GM12878 (cell line): ENCODE results near the gene MAP3K5. TPM values are rescaled to one million over a fixed set of nuclear protein-coding genes. Genes with fewer than 3 reads are reported as not detected.

ENCODE experiments used
- ATAC-seq: fragments of 200-7000 bp; cut with Tn5 transposase; 3 replicates; pipeline ENCODE4 v1.9.1; 2020; ENCODE audit warnings: mild to moderate bottlenecking, moderate library complexity
- BruUV-seq: library from RNA; stranded (reverse); fragments of 400-500 nt; replicated peaks from 2 replicates; lab custom pipeline; 2021; lab: Mats Ljungman, UMichigan
- CTCF ChIA-PET: fragments of 300-600 bp; sonication (Branson Sonifier 250); formaldehyde crosslinking; extraction: SDS; loops from one replicate; lab custom pipeline; 2021; ENCODE audit warnings: inconsistent platforms; lab: Yijun Ruan, JAX
- POLR2A ChIA-PET: fragments of 350-600 bp; formaldehyde crosslinking; extraction: SDS; loops from one replicate; lab custom pipeline; 2021; ENCODE audit warnings: inconsistent platforms; lab: Charles Lee
- RAD21 ChIA-PET: fragments of 300-600 bp; sonication (Branson Sonifier 250); formaldehyde crosslinking; loops from one replicate; lab custom pipeline; 2023; ENCODE audit warnings: antibody characterized with exemption; ENCODE audit not compliant: unreplicated experiment; lab: Charles Lee
- SMC1A ChIA-PET: fragments of 300-600 bp; sonication (Branson Sonifier 250); formaldehyde crosslinking; loops from one replicate; lab custom pipeline; 2023; ENCODE audit not compliant: unreplicated experiment, uncharacterized antibody; lab: Charles Lee
- DNase-seq: peaks from one replicate; pipeline ENCODE4 v3.0.0-alpha.2; 2011; ENCODE audit warnings: low read depth, low spot score
- FAIRE-seq: peaks from 3 replicates; lab custom pipeline; 2011; peaks lifted over from hg19 to GRCh38; lab: Jason Lieb, UNC
- H2AFZ ChIP-seq: 2 replicates; pipeline ENCODE4 v1.6.0; 2011; ENCODE audit warnings: low read depth, low read length, control low read depth; ENCODE audit not compliant: control insufficient read depth
- H3K27ac ChIP-seq: 2 replicates; pipeline ENCODE4 v1.5.1; 2011; ENCODE audit warnings: control low read depth; ENCODE audit not compliant: control insufficient read depth, insufficient read depth
- H3K27me3 ChIP-seq, 2 experiments: replicated peaks in 1 of 2; 2 replicates each; pipeline versions ENCODE4 v1.6.0 to v1.6.1; 2011; ENCODE audit warnings: low read length in 1 of 2; ENCODE audit not compliant: control insufficient read depth in 2 of 2, insufficient read depth in 2 of 2
- H3K36me3 ChIP-seq, 2 experiments: 2 replicates each; pipeline ENCODE4 v1.5.1; 2011; ENCODE audit warnings: low read length in 1 of 2; ENCODE audit not compliant: control insufficient read depth in 2 of 2, insufficient read depth in 2 of 2
- H3K4me1 ChIP-seq: 2 replicates; pipeline ENCODE4 v1.6.1; 2011; ENCODE audit warnings: mild to moderate bottlenecking, low read length, moderate library complexity, mixed read lengths; ENCODE audit not compliant: control insufficient read depth, insufficient read depth
- H3K4me2 ChIP-seq: 2 replicates; pipeline ENCODE4 v1.6.0; 2011; ENCODE audit warnings: control low read depth; ENCODE audit not compliant: control insufficient read depth, insufficient read depth
- H3K4me3 ChIP-seq: fragments of 200-600 bp; sonication (generic); 2 replicates; pipeline ENCODE4 v1.5.1; 2016
- H3K79me2 ChIP-seq: 2 replicates; pipeline ENCODE4 v1.6.0; 2011; ENCODE audit warnings: low read length; ENCODE audit not compliant: control insufficient read depth, insufficient read depth
- H3K9ac ChIP-seq: 2 replicates; pipeline ENCODE4 v1.8.0; 2011; ENCODE audit warnings: low read length, control low read depth, mixed read lengths; ENCODE audit not compliant: control insufficient read depth, insufficient read depth
- H3K9me3 ChIP-seq: replicated peaks from 3 replicates; pipeline ENCODE4 v1.5.1; 2011; ENCODE audit warnings: mild to moderate bottlenecking, low read length; ENCODE audit not compliant: control insufficient read depth, insufficient read depth
- H4K20me1 ChIP-seq: 2 replicates; pipeline ENCODE4 v1.6.0; 2011; ENCODE audit not compliant: control insufficient read depth, insufficient read depth
- CREB1 ChIP-seq: IDR thresholded peaks from 2 replicates; pipeline ENCODE4 v1.6.1; 2012; ENCODE audit warnings: low read depth, mild to moderate bottlenecking, inconsistent platforms
- GATAD2B ChIP-seq: fragments of 450-650 bp; conservative IDR thresholded peaks from 2 replicates; pipeline ENCODE4 v1.6.1; 2017; ENCODE audit warnings: low read depth, mild to moderate bottlenecking, moderate library complexity
- POLR2AphosphoS5 ChIP-seq: IDR thresholded peaks from 2 replicates; pipeline ENCODE4 v1.6.1; 2011; ENCODE audit warnings: mild to moderate bottlenecking, low read length, inconsistent platforms
- SKIL ChIP-seq: fragments of 450-650 bp; IDR thresholded peaks from 2 replicates; pipeline ENCODE4 v1.6.1; 2017; ENCODE audit warnings: mild to moderate bottlenecking, low read depth, inconsistent platforms; ENCODE audit not compliant: poor library complexity, severe bottlenecking
- WGBS: methylation state at CpG from one replicate; pipeline ENCODE4 v1.1.6; 2016; ENCODE audit warnings: low lambda C conversion rate; ENCODE audit not compliant: insufficient replicate concordance, insufficient coverage; ENCODE audit errors: missing lambda C conversion rate; 5-methylcytosine and 5-hydroxymethylcytosine counted together
- in situ Hi-C: fragments of 300-500 bp; cut with MboI; formaldehyde crosslinking; loops from 9 replicates; pipeline ENCODE4 v1.14.3; 2018; ENCODE audit warnings: mixed read lengths
- intact Hi-C: fragments of 100-400 bp; cut with micrococcal nuclease; formaldehyde crosslinking; loops from one replicate; pipeline ENCODE4 v1.14.2; 2022; ENCODE audit not compliant: unreplicated experiment
- polyA plus RNA-seq, 11 experiments: library from polyadenylated mRNA; depleted of rRNA in 4 of 11; unstranded in 6 of 11; stranded (reverse) in 5 of 11; fragments of >200 nt; fragmentation: Nextera tagmentation in 4 of 11; fragmentation: Illumina TruSeq in 1 of 11; extraction: Ambion mirVana in 4 of 11; extraction: Trizol in 1 of 11; gene quantifications; 1 replicate in 1 of 11; 2 replicates in 10 of 11; pipeline versions ENCODE4 v1.2.1 to v1.2.3, GENCODE V29; 2011 to 2016; ENCODE audit warnings: inconsistent platforms in 2 of 11, missing spikeins in 2 of 11, low read depth in 1 of 11
- total RNA-seq, 4 experiments: library from RNA; depleted of rRNA in 3 of 4; stranded (reverse); fragments of >200 nt in 3 of 4; fragmentation: Illumina TruSeq in 1 of 4; extraction: Trizol in 1 of 4; gene quantifications; 2 replicates each; pipeline versions ENCODE4 v1.2.1 to v1.2.3, GENCODE V29; 2013 to 2021

MAP3K5 gene
- total and polyA plus RNA-seq, 10 of the 15 experiments (the other 5 are each of a cell fraction or from before 2014, with no cell fraction given), result 5.4 to 34.3 (median 26.4) TPM

- ATAC-seq, result no peak
- no peak overlapping the region for H3K4me2 ChIP-seq
- DNase-seq, result no peak
- H3K9ac ChIP-seq, result no peak overlapping the region
- H3K9me3 ChIP-seq, result no peaks in the 10 kb centered on the region
- no peaks in the 10 kb centered on the region; the same call in 1 of the 2 replicates for H4K20me1 ChIP-seq
- no peak overlapping the region for H3K27ac ChIP-seq
- ChIA-PET CTCF (no interaction called here), SMC1A (interaction anchor here (0.9 to 1.7 kb wide), 2 partner anchors 11 to 1785 kb away, joined by 3 to 6 read pairs; no protein-coding TSS in a partner anchor), POLR2A (no interaction called here), RAD21 (no interaction called here)
- H3K36me3 ChIP-seq, result peaks cover 2 to 9% of the 10 kb centered on the region in 2 experiments; a peak in 3 of 4 replicates
- FAIRE-seq, result no peak
- H3K4me1 ChIP-seq, result peaks cover 9% of the 10 kb centered on the region; the same call in 1 of the 2 replicates
- no peak overlapping the region for H3K4me3 ChIP-seq
- in situ Hi-C loops, result no loop called here
- H2AFZ ChIP-seq, result no peak overlapping the region
- TF ChIP-seq POLR2AphosphoS5, result peak; percentile 62; the same call in 1 of the 2 replicates
- no peak for TF ChIP-seq GATAD2B
- TF ChIP-seq SKIL, result no peak
- TF ChIP-seq CREB1, result no peak
- no peaks in the 10 kb centered on the region for H3K79me2 ChIP-seq
- intact Hi-C loops, result no loop called here
- TSS peak; percentile 57 for BruUV-seq
- WGBS, result 53% methylated on average over 5 of the region's 5 CpGs
- peaks cover 0 to 7% of the 10 kb centered on the region in 2 experiments; a peak in 3 of 4 replicates for H3K27me3 ChIP-seq
Measured at GRCh38 chr6:136553166-136553787, 239.0 kb downstream of the MAP3K5 start.
